HG03575 (cell line): ENCODE results near the gene CEP72.

ENCODE experiments used
- ATAC-seq: cut with Tn5 transposase; IDR thresholded peaks from one replicate; pipeline ENCODE4 v1.9.1; 2021; ENCODE audit not compliant: unreplicated experiment, insufficient number of reproducible peaks, low FRiP score; ENCODE audit errors: extremely low read depth

Gene CEP72

DNA sequence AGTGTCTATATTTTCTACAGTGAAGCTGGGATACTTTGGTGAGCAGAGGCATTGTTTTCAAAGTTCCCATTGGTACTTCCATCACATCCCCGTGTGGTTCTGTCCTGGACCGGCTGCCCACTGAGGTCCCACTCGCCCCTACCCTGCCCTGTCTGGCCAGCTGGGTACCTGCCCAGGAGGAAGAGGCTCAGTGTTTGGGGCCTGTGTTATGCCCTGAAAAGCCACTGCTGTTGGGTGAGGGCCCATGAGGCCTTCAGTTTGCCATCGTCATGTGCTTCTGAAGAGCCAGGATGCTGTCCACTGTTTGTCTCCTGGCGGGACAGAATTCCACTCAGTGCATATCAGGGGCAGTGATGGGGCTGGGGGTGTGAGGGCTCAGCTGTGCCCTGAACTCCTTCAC, 2.6 kb upstream of the CEP72 start:
- ATAC-seq: no peak

DNA sequence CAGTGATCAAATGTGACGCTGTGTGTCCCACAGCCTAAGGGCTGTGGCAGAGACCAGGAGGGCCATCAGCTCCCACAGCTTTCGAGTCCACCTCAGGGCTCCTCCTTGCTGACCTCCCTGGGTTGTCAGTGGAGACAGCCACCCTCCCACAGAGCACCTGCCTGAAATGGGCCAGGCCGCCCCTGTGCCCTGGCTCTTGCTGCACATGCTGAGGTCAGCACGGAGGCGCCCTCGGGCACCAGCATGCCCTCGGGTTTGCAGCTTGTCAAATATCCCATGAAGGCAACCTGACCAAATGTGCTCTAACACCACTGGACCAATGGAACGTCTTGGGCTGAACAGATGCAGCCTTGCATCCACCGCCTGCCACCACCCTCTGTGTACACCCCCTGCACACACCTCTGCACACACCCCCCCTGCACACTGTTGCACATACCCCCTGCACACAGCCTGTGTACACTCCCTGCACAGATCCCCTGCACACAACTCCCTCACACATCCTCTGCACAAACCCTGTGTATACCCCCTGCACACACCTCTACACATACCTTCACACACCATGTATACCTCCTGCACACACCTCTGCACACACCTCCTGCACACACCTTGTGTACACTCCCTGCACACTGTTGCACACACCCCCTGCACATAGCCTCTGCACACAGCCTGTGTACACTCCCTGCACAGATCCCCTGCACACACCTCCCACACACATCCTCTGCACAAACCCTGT, 2.0 kb upstream of the CEP72 start:
- no peak for ATAC-seq

DNA sequence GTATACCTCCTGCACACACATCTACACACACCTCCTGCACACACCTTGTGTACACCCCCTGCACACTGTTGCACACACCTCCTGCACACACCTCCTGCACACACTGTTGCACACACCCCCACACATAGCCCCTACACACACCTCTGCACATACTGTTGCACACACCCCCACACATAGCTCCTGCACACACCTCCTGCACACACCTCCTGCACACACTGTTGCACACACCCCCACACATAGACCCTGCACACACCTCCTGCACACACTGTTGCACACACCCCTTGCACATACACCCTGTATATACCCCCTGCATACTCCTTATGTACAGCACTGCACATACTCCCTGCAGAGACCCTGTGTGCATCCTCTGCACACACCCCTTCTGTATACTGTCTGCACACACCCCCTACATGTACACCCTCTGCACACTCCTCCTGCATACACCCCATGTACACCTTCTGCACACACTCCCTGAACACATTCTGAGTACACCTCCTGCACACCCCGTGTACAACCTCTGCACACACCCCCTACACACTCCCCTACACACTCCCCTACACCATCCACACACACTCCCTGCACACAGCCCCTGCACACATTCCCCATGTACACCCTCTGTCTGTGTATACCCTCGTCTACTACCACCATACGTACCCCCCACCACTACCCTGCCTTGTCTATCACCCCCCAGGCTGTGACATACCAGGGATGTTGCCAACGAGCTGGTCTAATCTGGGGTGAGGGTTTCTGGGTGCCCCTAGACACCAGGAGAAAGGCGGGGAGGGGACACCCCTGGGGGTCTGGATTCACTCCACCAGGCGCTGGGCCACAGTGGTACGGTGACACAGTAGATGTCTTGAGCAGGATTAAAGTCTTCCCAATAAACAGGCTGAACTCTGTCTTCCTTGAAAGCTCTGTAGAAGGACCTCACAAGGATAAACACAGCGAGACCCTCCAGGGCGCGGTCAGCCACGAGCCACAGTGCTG, 1.1 kb upstream of the CEP72 start:
- ATAC-seq: no peak

DNA sequence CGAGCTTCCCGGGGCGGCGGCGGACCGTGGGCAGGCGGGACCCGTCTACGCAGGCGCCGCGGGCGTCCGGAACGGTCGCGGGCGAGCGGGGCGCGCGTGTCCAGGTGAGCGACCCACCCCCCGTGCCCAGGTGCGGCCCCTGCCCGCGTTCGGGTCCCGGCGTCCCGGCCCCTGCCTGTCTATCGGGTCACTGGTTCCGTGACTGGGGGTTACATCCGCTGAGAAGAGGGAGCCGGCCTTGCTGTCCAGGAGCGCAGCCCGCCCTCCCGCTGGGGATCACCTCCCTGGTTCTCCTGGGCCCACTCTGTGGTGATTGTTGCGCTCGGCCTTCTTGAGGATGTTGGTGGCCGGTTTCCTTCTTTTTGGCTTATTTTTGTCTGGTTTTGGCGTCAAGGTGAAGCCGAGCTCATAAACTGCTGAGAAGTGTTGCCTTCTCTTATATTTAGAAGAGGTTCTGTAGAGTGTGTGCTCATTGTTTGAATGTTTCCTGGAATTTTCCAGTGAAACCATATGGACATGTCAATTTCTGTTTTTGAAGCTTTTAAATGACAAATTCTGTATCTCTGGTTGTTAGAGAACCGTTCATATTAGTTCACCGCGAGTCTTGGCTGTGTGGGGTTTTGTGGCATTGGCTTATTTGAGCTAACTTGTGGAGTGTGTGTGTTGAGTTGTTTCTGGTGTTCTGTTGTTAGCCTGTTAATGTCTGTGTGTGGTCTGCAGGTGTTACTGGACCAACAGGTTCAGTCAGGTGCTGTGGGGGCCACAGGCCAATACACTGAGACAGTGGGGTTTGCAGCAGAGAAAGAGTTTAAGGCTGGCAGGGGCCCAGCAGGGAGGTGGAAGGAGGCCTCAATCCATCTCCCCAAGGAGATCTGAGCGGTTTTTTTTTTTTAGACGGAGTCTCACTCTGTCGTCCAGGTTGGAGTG, 621 bp downstream of the CEP72 start:
- no peak for ATAC-seq

DNA sequence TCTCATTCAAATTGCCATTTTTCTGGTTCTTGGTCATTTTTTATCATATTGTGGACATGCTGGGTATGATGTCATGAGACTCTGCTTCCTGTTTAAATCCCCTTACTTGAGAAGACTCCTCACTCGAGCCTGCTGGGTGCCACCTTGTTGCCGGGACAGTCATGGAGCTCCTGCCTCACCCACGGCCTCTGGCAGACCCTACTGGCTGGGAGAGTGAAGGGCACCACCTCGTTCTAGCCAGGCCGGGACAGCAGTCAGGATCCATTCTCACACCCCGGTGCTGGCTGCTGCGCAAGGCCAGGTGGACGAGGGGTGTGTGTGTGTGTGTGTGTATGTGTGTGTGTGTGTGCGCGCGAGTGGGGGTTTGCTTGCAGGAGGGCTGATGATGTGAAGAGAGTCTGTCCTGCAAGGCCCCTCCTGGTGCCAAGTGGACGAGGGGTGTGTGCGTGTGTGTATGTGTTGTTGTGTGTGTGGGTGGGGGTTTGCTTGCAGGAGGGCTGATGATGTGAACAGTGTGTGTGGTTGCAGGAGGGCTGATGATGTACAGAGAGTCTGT, 4.4 kb downstream of the CEP72 start:
- no peak for ATAC-seq

DNA sequence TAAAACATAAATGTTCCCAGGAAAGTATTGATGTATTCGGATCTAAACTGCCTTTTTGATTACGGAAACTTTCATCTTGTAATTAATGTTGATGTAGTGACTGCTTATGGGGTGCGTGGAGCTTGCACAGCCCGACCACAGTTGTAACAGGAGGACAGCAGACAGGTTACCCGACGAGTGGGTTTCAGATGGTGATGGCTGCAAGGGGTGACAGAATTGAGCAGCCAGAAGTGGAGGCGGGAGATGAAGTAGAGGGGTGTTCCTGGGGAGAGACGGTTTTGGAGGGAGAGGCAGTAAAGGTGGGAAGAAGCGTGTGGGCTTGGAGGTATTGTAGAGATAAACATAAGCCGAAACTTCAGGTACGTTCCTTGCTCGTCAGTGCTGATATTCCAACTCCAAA, 5.8 kb downstream of the CEP72 start:
- ATAC-seq: no peak

DNA sequence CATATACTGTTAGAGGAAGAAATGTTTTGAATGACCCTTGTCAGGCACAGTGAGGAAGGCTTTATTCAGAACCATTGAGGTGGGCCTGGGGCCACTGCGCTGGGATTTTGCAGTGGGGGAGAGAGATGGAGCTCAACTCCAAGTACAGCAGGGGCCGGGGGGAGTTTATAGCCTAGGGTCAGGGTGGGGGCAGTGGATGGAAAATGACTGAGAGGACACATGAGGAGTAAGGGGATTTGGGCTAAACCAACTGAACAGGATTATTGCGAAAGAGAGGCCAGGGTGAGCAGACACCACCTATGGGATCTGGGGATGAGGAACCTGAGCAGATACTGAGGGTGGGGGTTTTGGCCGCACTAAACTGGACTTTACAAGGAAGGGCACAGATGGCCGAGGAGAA, 6.3 kb downstream of the CEP72 start:
- no peak for ATAC-seq

DNA sequence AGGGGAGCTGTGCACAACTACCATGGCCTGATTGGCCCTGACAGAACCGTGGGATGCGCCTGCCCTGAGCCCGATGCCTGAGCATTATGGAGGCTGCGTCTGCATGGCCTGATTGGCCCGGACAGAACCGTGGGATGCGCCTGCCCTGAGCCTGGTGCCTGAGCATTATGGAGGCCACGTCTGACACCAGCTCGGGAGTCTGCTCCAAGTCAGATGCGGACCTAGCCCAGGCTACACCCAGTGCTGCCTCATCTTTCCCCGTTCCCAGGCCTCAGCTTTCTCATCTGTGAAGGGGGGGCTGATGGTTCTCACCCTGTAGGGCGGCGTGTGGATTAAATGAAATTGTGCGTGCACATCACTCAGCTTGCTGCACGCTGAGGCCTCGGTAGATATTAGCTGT, 7.3 kb downstream of the CEP72 start:
- ATAC-seq: no peak

DNA sequence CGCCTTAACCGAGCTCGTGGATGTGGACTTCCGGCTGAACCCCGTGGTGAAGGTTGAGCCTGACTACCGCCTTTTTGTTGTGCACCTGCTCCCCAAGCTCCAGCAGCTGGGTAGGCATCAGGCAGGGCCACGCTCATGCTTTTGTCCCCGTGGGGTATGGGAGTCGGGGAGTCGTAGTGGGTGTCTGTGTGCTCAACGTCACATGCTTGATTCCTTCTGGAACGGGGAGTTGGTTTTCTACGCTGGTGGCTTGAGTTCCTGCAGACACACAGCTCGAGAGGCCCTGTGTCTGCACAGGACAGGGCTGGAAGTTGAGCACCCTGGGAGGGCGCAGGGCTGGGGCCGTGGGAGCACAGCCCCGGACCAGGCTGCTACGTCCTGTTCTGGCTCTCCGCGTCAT, 8.0 kb downstream of the CEP72 start:
- ATAC-seq: no peak

DNA sequence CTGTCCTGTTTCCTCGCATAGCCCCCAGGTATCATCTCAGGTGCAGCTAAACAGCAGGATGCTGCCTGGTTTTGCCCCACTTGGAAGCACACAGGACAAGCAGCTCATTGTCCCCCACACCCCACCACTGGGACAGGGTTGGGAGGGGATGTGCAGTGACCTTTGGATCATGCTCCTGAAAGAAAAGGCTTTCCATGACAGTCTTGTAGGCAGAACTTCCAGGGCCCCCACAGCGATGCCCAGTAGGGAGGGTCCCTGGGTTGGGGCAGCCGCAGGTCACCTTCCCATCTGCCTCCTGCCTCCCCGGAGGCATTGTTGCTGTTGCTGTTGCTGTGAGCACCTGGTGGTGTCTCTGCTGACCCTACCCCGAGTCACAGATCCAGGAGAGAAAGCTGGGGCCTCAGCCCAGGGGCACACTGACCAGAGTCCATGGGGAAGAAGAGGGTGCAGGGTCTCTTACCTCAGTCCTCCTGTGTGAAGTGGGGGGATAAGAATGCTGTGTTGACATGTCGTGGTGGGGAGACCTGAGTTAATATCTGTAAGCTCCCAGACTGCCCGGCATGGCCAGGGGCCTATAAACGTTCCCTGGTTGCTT, 8.5 kb downstream of the CEP72 start:
- no peak for ATAC-seq

DNA sequence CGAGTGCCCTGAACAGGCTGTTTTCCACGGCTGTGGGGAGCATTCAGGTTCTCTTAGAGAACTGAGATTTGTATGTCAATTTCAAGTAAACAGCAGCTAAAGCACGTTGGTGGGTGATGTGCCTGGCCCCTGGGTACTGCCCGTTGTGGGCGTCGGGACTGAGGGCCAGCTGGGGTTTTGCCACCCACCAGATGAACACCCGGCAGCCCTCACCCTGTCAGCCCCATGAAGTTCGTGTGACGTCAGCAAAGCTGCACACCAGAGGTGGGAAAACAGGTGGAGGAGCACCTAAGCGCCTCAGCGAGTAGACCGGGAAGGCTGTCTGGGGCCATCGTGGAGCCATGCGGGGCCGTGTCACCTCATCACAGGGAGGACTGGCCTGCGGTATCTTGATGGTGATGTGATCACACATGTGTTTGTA, 9.2 kb downstream of the CEP72 start:
- ATAC-seq: no peak

DNA sequence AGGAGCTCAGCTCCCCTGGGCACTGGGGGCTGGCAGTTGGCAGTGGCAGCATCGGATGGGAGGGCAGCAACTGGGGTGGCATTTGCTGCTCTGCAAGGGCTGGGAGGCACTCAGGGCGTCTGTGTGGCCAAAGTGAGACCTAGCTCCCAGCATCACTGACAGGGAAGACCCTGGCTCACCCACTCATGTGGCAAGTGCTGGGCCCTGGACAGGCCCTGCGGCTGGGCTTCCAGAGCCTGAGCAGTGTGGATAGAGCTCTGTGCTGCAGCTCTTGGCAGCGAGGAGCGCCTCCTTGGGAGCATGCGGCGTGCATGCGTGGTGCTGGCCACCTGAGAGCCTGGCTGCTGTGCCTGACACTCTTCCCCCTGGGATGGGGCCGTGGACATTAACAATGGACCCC, 10.2 kb downstream of the CEP72 start:
- ATAC-seq: no peak

DNA sequence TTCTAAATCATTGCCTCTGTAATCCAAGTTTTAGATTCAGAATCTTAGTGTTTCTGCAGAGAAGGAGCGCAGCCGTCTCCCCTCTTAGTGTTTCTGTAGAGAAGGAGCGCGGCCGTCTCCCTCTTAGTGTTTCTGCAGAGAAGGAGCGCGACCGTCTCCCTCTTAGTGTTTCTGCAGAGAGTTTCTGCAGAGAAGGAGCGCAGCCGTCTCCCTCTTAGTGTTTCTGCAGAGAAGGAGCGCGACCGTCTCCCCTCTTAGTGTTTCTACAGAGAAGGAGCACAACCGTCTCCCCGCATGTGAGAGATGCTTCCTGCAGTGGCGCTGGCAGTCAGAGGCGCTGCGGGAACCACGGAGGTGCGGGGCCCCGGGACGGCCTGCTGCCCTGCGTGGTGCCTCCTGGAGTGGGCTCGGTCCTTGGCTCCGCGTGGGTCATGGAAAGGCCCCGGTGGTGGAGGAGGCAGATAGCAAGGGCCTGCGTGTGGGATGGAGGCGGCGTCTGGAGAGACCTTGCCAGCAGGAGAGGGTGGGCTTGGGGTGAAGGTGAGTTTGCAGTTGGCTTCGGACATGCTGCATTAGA, 10.9 kb downstream of the CEP72 start:
- ATAC-seq: no peak

DNA sequence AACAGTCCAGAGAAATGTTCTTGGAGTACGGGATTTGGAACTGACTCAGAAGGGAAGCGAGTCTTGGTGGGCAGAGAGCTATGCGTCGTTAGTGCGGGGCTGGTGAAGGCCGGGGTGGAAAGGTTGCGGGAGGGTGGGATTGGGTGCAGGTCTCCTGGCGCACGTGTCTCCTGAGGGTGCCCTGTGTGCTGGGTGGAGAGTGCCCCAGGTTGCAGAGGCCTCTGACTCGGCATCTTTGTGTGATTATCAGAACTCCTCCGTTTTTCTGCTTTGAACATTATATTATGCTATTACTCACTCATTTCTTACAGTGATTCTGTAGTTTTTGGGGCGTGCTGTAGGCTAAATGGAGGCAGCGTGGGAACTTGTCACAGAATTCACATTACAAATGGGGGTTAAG, 11.4 kb downstream of the CEP72 start:
- no peak for ATAC-seq

DNA sequence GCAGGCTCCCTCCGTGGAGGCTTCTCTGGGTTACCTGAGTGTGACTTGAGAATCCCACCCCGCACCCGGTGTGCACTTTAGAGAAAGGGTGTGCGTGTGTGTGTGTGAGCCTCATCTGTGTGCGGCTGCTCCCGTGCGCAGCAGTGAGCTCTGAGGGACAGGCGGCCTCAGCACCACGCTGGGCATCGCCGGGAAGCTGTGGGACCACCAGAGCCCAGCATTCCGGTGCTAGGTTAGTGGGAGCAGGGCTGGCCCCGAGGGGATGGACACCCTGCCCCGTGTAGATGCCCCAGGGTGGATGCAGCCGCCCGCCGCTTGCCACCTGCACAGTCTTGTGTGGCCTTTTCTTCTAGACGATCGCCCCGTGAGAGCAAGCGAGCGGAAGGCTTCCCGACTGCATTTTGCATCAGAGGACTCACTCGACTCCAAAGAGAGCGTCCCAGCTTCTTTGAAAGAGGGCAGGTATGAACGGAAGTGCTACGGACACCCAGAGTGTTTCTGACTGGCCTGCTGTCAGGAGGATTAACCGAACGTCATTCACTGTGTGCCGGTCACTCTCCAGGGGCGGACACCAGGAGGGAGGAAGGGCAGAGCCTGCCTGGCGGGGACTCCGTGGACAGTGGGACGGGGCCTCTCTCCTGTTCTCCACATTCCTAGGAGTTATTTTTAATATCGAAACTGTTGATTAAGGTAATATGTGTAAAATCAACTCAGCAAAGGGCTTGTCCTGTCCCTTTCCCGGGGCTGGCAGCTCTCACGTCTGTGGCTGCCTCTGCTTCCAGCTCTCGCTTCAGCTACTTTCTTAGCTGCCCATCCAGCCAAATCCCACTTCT, 12.2 kb downstream of the CEP72 start:
- no peak for ATAC-seq

DNA sequence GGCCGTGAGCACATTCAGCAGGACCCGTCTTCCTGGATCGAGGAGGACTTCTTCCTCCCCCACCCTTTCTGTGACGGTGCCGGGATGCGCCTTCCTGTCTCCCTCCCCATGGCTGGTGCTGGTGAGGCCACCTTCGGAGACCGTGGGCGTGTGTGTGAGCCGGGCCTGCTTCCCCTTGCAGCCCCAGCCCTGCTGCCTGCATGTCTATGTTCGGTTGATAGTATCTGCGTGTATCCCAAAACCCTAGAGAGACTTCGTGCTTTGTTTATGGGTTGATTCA, 12.8 kb downstream of the CEP72 start:
- ATAC-seq: no peak

DNA sequence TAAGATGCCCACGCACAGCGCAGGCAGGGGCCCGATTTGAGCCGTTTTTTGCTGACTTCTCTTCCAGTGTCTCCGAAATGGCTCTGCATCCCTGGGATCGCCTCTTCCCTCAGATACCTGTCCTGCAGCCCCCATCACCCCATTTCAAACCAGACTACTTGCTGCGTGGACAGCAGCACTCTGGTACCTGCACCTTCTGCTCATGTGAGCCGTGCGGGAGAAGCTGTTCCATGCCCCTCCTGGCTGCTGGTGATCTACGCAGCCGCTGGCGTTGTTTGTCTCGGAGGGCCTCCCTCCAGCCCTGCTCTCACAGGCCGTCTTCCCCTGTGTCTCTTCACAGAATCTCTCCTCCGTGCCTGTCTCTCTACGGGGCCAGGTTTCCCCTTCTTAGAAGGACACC, 13.4 kb downstream of the CEP72 start:
- ATAC-seq: no peak

DNA sequence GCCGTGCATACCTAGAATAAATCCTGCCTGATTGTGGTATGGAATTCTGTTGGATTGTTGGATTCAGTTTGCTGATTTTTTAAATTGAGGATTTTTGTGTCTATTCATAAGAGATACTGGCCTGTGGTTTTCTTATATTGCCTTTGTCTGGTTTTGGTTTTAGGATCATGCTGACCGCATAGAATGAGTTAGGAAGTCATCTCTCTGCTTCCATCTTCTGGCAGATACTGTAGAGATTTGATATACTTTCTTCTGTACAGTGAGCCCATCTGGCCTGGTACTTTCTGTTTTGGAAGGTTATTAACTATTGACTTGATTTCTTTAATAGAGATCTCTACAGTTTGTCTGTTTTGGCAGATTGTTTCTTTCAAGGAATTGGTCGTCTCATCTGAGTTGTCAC, 14.7 kb downstream of the CEP72 start:
- no peak for ATAC-seq
